Fibroblast of lung (primary cell): Measurements from ENCODE around the gene CPM. TPM values are rescaled to one million over a fixed set of nuclear protein-coding genes. Genes with fewer than 3 reads are reported as not detected.

Experiments
- DNase-seq, 2 donors: peaks; one replicate each; pipeline versions ENCODE4 v3.0.0 to v3.0.0-alpha.2; 2010; ENCODE audit warnings: low read depth in 2 of 2
- H2AFZ ChIP-seq: 2 replicates; pipeline ENCODE4 v1.5.1; 2012; ENCODE audit warnings: low read length, control low read depth, inconsistent platforms
- H3K27ac ChIP-seq: 2 replicates; pipeline ENCODE4 v1.5.1; 2011; ENCODE audit warnings: low read length, control low read depth; ENCODE audit not compliant: insufficient read depth
- H3K27me3 ChIP-seq: 2 replicates; pipeline ENCODE4 v1.5.1; 2011; ENCODE audit warnings: mild to moderate bottlenecking, low read length; ENCODE audit not compliant: control insufficient read depth, insufficient read depth
- H3K36me3 ChIP-seq: 2 replicates; pipeline ENCODE4 v1.5.1; 2011; ENCODE audit warnings: low read length; ENCODE audit not compliant: control insufficient read depth, insufficient read depth
- H3K4me1 ChIP-seq: 2 replicates; pipeline ENCODE4 v1.5.1; 2011; ENCODE audit warnings: low read length; ENCODE audit not compliant: control insufficient read depth, insufficient read depth; ENCODE audit errors: extremely low read depth
- H3K4me2 ChIP-seq: 2 replicates; pipeline ENCODE4 v1.5.1; 2011; ENCODE audit warnings: low read length, control low read depth; ENCODE audit not compliant: insufficient read depth; ENCODE audit errors: extremely low read depth
- H3K4me3 ChIP-seq, 4 experiments: fragments of 200-600 bp in 1 of 4; sonication (generic) in 1 of 4; replicated peaks in 1 of 4; 2 replicates each; pipeline ENCODE4 v1.5.1; 2011 to 2016; ENCODE audit warnings: low read length in 4 of 4, low read depth in 3 of 4, mild to moderate bottlenecking in 3 of 4, control low read depth in 2 of 4, inconsistent platforms in 1 of 4, mixed read lengths in 1 of 4; ENCODE audit not compliant: insufficient read depth in 1 of 4; ENCODE audit errors: control extremely low read depth in 1 of 4
- H3K79me2 ChIP-seq: 2 replicates; pipeline ENCODE4 v1.5.1; 2012; ENCODE audit warnings: mild to moderate bottlenecking, low read length, inconsistent platforms; ENCODE audit not compliant: control insufficient read depth, insufficient read depth
- H3K9ac ChIP-seq: 2 replicates; pipeline ENCODE4 v1.5.1; 2011; ENCODE audit warnings: mild to moderate bottlenecking, low read length, control low read depth; ENCODE audit not compliant: insufficient read depth
- H3K9me3 ChIP-seq: 2 replicates; pipeline ENCODE4 v1.5.1; 2012; ENCODE audit warnings: low read depth, low read length; ENCODE audit not compliant: control insufficient read depth, insufficient read depth
- H4K20me1 ChIP-seq: 2 replicates; pipeline ENCODE4 v1.5.1; 2011; ENCODE audit warnings: low read length; ENCODE audit not compliant: control insufficient read depth, insufficient read depth; ENCODE audit errors: extremely low read depth
- CTCF ChIP-seq, 2 donors: IDR thresholded peaks in 1 of 2; conservative IDR thresholded peaks in 1 of 2; 1 replicate in 1 of 2; 2 replicates in 1 of 2; pipeline ENCODE4 v1.5.1; 2011 to 2012; ENCODE audit warnings: low read length in 2 of 2, control low read depth in 1 of 2, inconsistent platforms in 1 of 2, low read depth in 1 of 2, mild to moderate bottlenecking in 1 of 2
- EZH2 ChIP-seq: IDR thresholded peaks from 2 replicates; pipeline ENCODE4 v1.5.1; 2012; ENCODE audit warnings: low read length, control low read depth, mild to moderate bottlenecking; ENCODE audit errors: missing control alignments
- polyA plus RNA-seq, 2 donors: library from polyadenylated mRNA; depleted of rRNA in 1 of 2; stranded (reverse) in 1 of 2; unstranded in 1 of 2; fragments of >200 nt; gene quantifications; 2 replicates each; pipeline ENCODE4 v1.2.1, GENCODE V29; 2011 to 2012; ENCODE audit warnings: missing spikeins in 1 of 2
- total RNA-seq: library from RNA; depleted of rRNA; stranded (reverse); fragments of >200 nt; gene quantifications from 2 replicates; pipeline ENCODE4 v1.2.1, GENCODE V29; 2014

The CPM gene
- total and polyA plus RNA-seq, 2 donors (not counting 1 experiment from before 2014, with no cell fraction given) = 5.3 to 23.5 TPM

DNA sequence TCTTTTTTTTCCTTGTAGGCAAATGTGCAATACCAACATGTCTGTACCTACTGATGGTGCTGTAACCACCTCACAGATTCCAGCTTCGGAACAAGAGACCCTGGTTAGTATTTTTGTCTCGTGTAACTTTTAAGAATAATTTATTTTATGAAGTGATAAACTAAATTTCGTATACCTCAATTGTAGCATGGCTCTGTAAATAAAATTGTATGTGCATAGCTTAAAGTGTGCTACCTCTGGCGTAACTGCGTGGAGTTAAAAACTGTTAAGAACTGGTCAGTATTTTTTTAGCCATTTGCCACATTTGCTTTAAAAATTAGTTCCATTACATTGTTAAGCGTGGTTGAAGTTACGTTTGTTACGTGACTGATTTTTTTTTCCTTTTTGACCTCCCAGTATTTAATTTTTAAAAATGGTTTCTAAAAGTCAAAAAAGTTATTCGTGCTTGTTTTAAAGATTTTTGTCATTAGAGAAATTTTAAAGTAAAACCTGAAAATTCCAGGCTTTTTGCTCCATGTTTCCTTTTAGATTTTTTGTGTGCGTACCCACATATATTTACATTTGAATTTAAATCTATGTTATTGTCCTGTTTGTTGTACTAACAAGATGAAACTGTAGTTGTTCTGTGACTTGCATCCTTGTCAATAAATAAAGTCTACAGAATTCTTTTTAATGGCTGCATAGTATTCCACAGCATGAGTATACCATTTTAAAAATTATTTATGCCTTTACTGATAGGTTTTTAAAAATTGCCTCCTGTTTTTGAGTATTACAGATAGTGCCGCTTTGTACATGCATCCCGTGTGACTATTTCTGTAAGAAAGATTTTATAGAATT is 123.6 kb downstream of the CPM start:
- Histone ChIP-seq H3K36me3 (peaks cover 5% of the 10 kb centered on the region), H3K9me3 (no peaks in the 10 kb centered on the region), H4K20me1 (no peaks in the 10 kb centered on the region), H3K27ac (peak overlapping the region; percentile 99), H3K79me2 (peaks cover 56% of the 10 kb centered on the region), H3K27me3 (no peaks in the 10 kb centered on the region), H3K4me2 (peak overlapping the region; percentile 49), H3K4me1 (no peaks in the 10 kb centered on the region), H3K4me3 (peak overlapping the region; percentile 94 to 99 (median 96)), H2AFZ (no peak overlapping the region), H3K9ac (peak overlapping the region; percentile 99)
- no peak for TF ChIP-seq CTCF (conservative IDR thresholded peaks at IDR 0.05 in 1 of 2, IDR thresholded peaks at IDR 0.05 in 1 of 2; ENCODE audit: low read depth in 1 of 2, low read length in 2 of 2)
- no peak for TF ChIP-seq EZH2
- DNase-seq = peak; percentile 22 to 47

- Histone ChIP-seq H3K79me2 (peaks cover 50% of the 10 kb centered on the region), H3K4me3 (peak overlapping the region; percentile 94 to 99 (median 96)), H2AFZ (peak overlapping the region; percentile 66), H3K27me3 (no peaks in the 10 kb centered on the region), H3K9ac (peak overlapping the region; percentile 99), H4K20me1 (no peaks in the 10 kb centered on the region), H3K9me3 (no peaks in the 10 kb centered on the region), H3K4me2 (peak overlapping the region; percentile 64), H3K27ac (peak overlapping the region; percentile 99), H3K4me1 (no peaks in the 10 kb centered on the region), H3K36me3 (peaks cover 5% of the 10 kb centered on the region)
- TF ChIP-seq EZH2 (no peak), CTCF (conservative IDR thresholded peaks at IDR 0.05 in 1 of 2, IDR thresholded peaks at IDR 0.05 in 1 of 2; ENCODE audit: low read depth in 1 of 2, low read length in 2 of 2) (no peak)
- DNase-seq = peak; percentile 92 to 95
Measured at GRCh38 chr12:68808388-68809189, 124.4 kb downstream of the CPM start.
